Liver (tissue), 9 donors: ENCODE measurements around the gene SULT1B1. TPM values are rescaled to one million over a fixed set of nuclear protein-coding genes. Genes with fewer than 3 reads are reported as not detected.

ENCODE experiments used
- DNase-seq: peaks from one replicate; pipeline ENCODE4 v3.0.0-alpha.2; 2017; ENCODE audit warnings: low spot score
- H3K27ac ChIP-seq, 2 donors: one replicate each; pipeline ENCODE4 v1.7.0; 2013; ENCODE audit warnings: inconsistent platforms in 2 of 2, low read length in 2 of 2, control low read depth in 1 of 2, low read depth in 1 of 2, mild to moderate bottlenecking in 1 of 2
- H3K27me3 ChIP-seq, 4 donors: one replicate each; pipeline versions ENCODE4 v1.6.1 to v1.7.0; 2013; ENCODE audit warnings: low read length in 3 of 4, inconsistent platforms in 1 of 4, mild to moderate bottlenecking in 1 of 4, moderate library complexity in 1 of 4; ENCODE audit not compliant: control insufficient read depth in 4 of 4, insufficient read depth in 4 of 4
- H3K36me3 ChIP-seq, 4 donors: one replicate each; pipeline versions ENCODE4 v1.6.1 to v1.7.0; 2013; ENCODE audit warnings: low read length in 3 of 4, mild to moderate bottlenecking in 3 of 4, low read depth in 1 of 4, moderate library complexity in 1 of 4; ENCODE audit not compliant: control insufficient read depth in 4 of 4, insufficient read depth in 3 of 4
- H3K4me1 ChIP-seq, 4 donors: one replicate each; pipeline versions ENCODE4 v1.6.1 to v1.7.0; 2013; ENCODE audit warnings: low read length in 3 of 4, mild to moderate bottlenecking in 3 of 4, moderate library complexity in 1 of 4; ENCODE audit not compliant: control insufficient read depth in 4 of 4, insufficient read depth in 4 of 4
- H3K4me3 ChIP-seq, 3 donors: one replicate each; pipeline versions ENCODE4 v1.6.1 to v1.7.0; 2013; ENCODE audit warnings: low read length in 3 of 3, control low read depth in 1 of 3, low read depth in 1 of 3, mild to moderate bottlenecking in 1 of 3
- H3K9ac ChIP-seq, 2 donors: one replicate each; pipeline ENCODE4 v1.7.0; 2013; ENCODE audit warnings: low read length in 2 of 2, mild to moderate bottlenecking in 2 of 2, moderate library complexity in 2 of 2, control low read depth in 1 of 2, low read depth in 1 of 2
- H3K9me3 ChIP-seq, 4 donors: one replicate each; pipeline versions ENCODE4 v1.6.1 to v1.7.0; 2013; ENCODE audit warnings: low read length in 3 of 4; ENCODE audit not compliant: control insufficient read depth in 4 of 4
- EGR1 ChIP-seq, 2 donors: IDR thresholded peaks; 2 replicates each; pipeline ENCODE4 v1.6.1; 2016 to 2018; ENCODE audit warnings: antibody characterized with exemption in 2 of 2, low read depth in 2 of 2
- FOXA1 ChIP-seq: IDR thresholded peaks from 2 replicates; pipeline ENCODE4 v1.6.1; 2016; ENCODE audit warnings: antibody characterized with exemption
- FOXA2 ChIP-seq: IDR thresholded peaks from 2 replicates; pipeline ENCODE4 v1.6.1; 2016; ENCODE audit warnings: antibody characterized with exemption
- GABPA ChIP-seq, 2 donors: IDR thresholded peaks in 1 of 2; conservative IDR thresholded peaks in 1 of 2; 2 replicates each; pipeline ENCODE4 v1.6.1; 2016; ENCODE audit warnings: antibody characterized with exemption in 2 of 2, mild to moderate bottlenecking in 1 of 2, moderate library complexity in 1 of 2
- HNF4A ChIP-seq, 2 donors: conservative IDR thresholded peaks; 2 replicates each; pipeline ENCODE4 v1.6.1; 2016; ENCODE audit warnings: antibody characterized with exemption in 2 of 2, mild to moderate bottlenecking in 2 of 2
- HNF4G ChIP-seq: IDR thresholded peaks from 2 replicates; pipeline ENCODE4 v1.6.1; 2016; ENCODE audit warnings: antibody characterized with exemption
- JUND ChIP-seq, 2 donors: IDR thresholded peaks; 2 replicates each; pipeline ENCODE4 v1.6.1; 2016; ENCODE audit warnings: antibody characterized with exemption in 2 of 2
- NR2F2 ChIP-seq: IDR thresholded peaks from 2 replicates; pipeline ENCODE4 v1.6.1; 2016; ENCODE audit warnings: antibody characterized with exemption
- RAD21 ChIP-seq, 2 donors: IDR thresholded peaks; 2 replicates each; pipeline ENCODE4 v1.6.1; 2016; ENCODE audit warnings: antibody characterized with exemption in 2 of 2, mild to moderate bottlenecking in 2 of 2
- RXRA ChIP-seq, 2 donors: IDR thresholded peaks; 2 replicates each; pipeline ENCODE4 v1.6.1; 2017 to 2018; ENCODE audit warnings: antibody characterized with exemption in 2 of 2, mild to moderate bottlenecking in 1 of 2
- SP1 ChIP-seq: IDR thresholded peaks from 2 replicates; pipeline ENCODE4 v1.6.1; 2018; ENCODE audit warnings: antibody characterized with exemption, mild to moderate bottlenecking
- TAF1 ChIP-seq: conservative IDR thresholded peaks from 2 replicates; pipeline ENCODE4 v1.6.1; 2016; ENCODE audit warnings: antibody characterized with exemption, mild to moderate bottlenecking
- YY1 ChIP-seq: IDR thresholded peaks from 2 replicates; pipeline ENCODE4 v1.6.1; 2016; ENCODE audit warnings: antibody characterized with exemption, mild to moderate bottlenecking
- WGBS: extraction: QIAGEN DNeasy Blood & Tissue Kit; methylation state at CpG from one replicate; pipeline ENCODE4 v1.1.7; 2013; 5-methylcytosine and 5-hydroxymethylcytosine counted together
- polyA plus RNA-seq, 2 donors: library from polyadenylated mRNA; stranded (reverse) in 1 of 2; unstranded in 1 of 2; fragments of 200-250 nt in 1 of 2; fragments of >200 nt in 1 of 2; fragmentation: Nextera tagmentation in 1 of 2; extraction: Ambion mirVana in 1 of 2; gene quantifications; one replicate each; pipeline versions ENCODE4 v1.2.1 to v1.2.3, GENCODE V29; 2013 to 2015
- total RNA-seq, 2 donors: library from RNA; depleted of rRNA; stranded (reverse); fragments of >200 nt; gene quantifications; one replicate each; pipeline ENCODE4 v1.2.3, GENCODE V29; 2014
- TF ChIP-seq, protein P1 (sequence below): IDR thresholded peaks from 2 replicates; pipeline ENCODE4 v1.6.1; 2016; ENCODE audit warnings: antibody characterized with exemption, mild to moderate bottlenecking
- TF ChIP-seq, protein P2 (sequence below): IDR thresholded peaks from 2 replicates; pipeline ENCODE4 v1.6.1; 2016; ENCODE audit warnings: antibody characterized with exemption
- TF ChIP-seq, protein P3 (sequence below): IDR thresholded peaks from 2 replicates; pipeline ENCODE4 v1.6.1; 2016; ENCODE audit warnings: antibody characterized with exemption
- TF ChIP-seq, protein P4 (sequence below): fragments of 150-350 bp; IDR thresholded peaks from 2 replicates; pipeline ENCODE4 v1.5.1; 2017; ENCODE audit warnings: improper control_type of control experiment, low read depth, low read length; ENCODE audit not compliant: missing input control
- TF ChIP-seq, protein P5 (sequence below): IDR thresholded peaks from 2 replicates; pipeline ENCODE4 v1.6.1; 2016; ENCODE audit warnings: antibody characterized with exemption
- donor health status: healthy.
- donor health status: healthy.
- donor health status: healthy.
- donor health status: healthy.
- donor health status: healthy.

Gene SULT1B1
- total and polyA plus RNA-seq, 4 donors, result 0.28 to 30.5 (median 14.0) TPM

DNA sequence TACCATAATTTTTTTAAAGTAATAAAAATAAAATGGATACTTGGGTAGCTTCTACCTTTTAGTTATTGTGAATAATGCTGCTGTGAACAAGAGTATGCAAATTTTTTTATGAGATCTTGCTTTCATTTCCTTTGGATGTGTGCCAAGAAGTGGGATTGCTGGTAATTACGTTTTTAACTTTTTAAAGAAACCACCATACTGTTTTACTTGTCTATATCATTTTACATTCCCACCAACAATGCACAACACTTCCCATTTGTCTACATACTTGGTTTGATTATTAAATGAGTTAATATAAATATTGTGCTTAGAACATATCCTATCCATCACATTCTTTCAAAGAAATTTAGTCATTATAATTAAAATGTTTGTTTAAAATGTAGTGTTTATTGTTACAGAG is 3.9 kb upstream of the SULT1B1 start (continued):
- TF ChIP-seq, protein P1, sequence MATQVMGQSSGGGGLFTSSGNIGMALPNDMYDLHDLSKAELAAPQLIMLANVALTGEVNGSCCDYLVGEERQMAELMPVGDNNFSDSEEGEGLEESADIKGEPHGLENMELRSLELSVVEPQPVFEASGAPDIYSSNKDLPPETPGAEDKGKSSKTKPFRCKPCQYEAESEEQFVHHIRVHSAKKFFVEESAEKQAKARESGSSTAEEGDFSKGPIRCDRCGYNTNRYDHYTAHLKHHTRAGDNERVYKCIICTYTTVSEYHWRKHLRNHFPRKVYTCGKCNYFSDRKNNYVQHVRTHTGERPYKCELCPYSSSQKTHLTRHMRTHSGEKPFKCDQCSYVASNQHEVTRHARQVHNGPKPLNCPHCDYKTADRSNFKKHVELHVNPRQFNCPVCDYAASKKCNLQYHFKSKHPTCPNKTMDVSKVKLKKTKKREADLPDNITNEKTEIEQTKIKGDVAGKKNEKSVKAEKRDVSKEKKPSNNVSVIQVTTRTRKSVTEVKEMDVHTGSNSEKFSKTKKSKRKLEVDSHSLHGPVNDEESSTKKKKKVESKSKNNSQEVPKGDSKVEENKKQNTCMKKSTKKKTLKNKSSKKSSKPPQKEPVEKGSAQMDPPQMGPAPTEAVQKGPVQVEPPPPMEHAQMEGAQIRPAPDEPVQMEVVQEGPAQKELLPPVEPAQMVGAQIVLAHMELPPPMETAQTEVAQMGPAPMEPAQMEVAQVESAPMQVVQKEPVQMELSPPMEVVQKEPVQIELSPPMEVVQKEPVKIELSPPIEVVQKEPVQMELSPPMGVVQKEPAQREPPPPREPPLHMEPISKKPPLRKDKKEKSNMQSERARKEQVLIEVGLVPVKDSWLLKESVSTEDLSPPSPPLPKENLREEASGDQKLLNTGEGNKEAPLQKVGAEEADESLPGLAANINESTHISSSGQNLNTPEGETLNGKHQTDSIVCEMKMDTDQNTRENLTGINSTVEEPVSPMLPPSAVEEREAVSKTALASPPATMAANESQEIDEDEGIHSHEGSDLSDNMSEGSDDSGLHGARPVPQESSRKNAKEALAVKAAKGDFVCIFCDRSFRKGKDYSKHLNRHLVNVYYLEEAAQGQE, result no peak
- TF ChIP-seq FOXA2, result no peak

DNA sequence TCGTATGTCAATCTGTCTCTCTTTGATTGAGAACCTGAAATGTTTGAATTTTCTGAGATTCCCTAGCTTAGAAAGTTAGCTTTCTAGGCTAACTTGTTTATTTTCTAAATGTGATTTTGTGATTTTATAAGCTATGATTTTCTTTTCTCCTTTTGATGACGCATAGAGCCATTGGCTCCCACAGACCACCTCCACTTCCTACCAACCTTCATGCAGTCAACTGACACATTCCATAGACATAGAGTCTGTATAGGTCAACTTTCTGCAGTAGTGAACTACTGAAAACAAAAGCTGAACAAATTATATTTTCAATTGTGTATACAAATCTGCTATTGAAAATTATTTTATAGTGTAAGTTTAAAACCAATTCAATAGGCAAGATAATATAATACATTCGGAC is 2.8 kb upstream of the SULT1B1 start:
- TF ChIP-seq HNF4G (no peak), YY1 (no peak), GABPA (IDR thresholded peaks at IDR 0.05 in 1 of 2, conservative IDR thresholded peaks at IDR 0.05 in 1 of 2) (no peak)
- TF ChIP-seq, protein P2, sequence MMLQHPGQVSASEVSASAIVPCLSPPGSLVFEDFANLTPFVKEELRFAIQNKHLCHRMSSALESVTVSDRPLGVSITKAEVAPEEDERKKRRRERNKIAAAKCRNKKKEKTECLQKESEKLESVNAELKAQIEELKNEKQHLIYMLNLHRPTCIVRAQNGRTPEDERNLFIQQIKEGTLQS, result no peak
- H3K36me3 ChIP-seq, result no peaks in the 10 kb centered on the region
- no peaks in the 10 kb centered on the region for H3K9me3 ChIP-seq
- no peaks in the 10 kb centered on the region for H3K27me3 ChIP-seq
- H3K9ac ChIP-seq, result no peak overlapping the region
- no peak for DNase-seq
- peaks cover 0 to 14% (median 8%) of the 10 kb centered on the region in 4 donors for H3K4me1 ChIP-seq
- H3K27ac ChIP-seq, result no peak overlapping the region
- WGBS, result 94% methylated on average over 3 of the region's 3 CpGs
- H3K4me3 ChIP-seq, result no peak overlapping the region

DNA sequence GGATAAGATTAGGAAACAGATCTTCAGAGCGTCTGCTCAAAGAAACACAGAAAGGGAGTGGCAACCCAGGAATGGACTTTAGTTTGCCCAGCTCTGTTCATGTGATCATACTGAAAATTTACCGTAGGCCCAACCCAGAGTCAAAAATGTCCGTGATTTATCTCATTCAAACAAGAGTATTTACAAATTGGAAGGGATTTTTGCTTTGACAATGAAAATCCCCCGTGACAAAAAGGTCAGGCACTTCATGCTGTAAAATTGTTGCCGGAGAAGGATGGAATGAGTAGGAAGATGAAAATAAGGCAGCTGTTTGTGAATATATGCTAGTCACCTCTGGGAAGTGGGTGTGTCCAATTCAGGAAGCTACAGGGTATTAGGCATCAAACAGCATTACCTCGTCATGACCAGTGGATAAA is 1.2 kb downstream of the SULT1B1 start:
- Histone ChIP-seq H3K27ac (peak overlapping the region; percentile 35 to 60), H3K9me3 (no peaks in the 10 kb centered on the region), H3K9ac (no peak overlapping the region), H3K36me3 (no peaks in the 10 kb centered on the region), H3K27me3 (no peaks in the 10 kb centered on the region), H3K4me3 (peak overlapping the region; percentile 3 to 52 (median 33)), H3K4me1 (peaks cover 5 to 38% (median 21%) of the 10 kb centered on the region in 4 donors)
- 38% methylated on average over 6 of the region's 6 CpGs for WGBS
- no peak for DNase-seq
- peak; percentile 53 for TF ChIP-seq HNF4G
- peak; percentile 24 for TF ChIP-seq TAF1
- TF ChIP-seq HNF4A (conservative IDR thresholded peaks at IDR 0.05), result peak; percentile 81 to 89
- peak in 1 of 2 donors; percentile 41 for TF ChIP-seq JUND (IDR thresholded peaks at IDR 0.05)
- TF ChIP-seq YY1, result peak; percentile 94
- TF ChIP-seq RAD21 (IDR thresholded peaks at IDR 0.05), result no peak
- TF ChIP-seq FOXA1, result no peak
- TF ChIP-seq, protein P3, sequence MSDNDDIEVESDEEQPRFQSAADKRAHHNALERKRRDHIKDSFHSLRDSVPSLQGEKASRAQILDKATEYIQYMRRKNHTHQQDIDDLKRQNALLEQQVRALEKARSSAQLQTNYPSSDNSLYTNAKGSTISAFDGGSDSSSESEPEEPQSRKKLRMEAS, result no peak
- no peak for TF ChIP-seq NR2F2
- TF ChIP-seq, protein P4, sequence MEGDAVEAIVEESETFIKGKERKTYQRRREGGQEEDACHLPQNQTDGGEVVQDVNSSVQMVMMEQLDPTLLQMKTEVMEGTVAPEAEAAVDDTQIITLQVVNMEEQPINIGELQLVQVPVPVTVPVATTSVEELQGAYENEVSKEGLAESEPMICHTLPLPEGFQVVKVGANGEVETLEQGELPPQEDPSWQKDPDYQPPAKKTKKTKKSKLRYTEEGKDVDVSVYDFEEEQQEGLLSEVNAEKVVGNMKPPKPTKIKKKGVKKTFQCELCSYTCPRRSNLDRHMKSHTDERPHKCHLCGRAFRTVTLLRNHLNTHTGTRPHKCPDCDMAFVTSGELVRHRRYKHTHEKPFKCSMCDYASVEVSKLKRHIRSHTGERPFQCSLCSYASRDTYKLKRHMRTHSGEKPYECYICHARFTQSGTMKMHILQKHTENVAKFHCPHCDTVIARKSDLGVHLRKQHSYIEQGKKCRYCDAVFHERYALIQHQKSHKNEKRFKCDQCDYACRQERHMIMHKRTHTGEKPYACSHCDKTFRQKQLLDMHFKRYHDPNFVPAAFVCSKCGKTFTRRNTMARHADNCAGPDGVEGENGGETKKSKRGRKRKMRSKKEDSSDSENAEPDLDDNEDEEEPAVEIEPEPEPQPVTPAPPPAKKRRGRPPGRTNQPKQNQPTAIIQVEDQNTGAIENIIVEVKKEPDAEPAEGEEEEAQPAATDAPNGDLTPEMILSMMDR, result no peak
- TF ChIP-seq SP1, result peak; percentile 36
- TF ChIP-seq GABPA (IDR thresholded peaks at IDR 0.05 in 1 of 2, conservative IDR thresholded peaks at IDR 0.05 in 1 of 2), result no peak
- TF ChIP-seq, protein P1, result peak; percentile 63
- TF ChIP-seq FOXA2, result peak; percentile 29
- TF ChIP-seq, protein P5, sequence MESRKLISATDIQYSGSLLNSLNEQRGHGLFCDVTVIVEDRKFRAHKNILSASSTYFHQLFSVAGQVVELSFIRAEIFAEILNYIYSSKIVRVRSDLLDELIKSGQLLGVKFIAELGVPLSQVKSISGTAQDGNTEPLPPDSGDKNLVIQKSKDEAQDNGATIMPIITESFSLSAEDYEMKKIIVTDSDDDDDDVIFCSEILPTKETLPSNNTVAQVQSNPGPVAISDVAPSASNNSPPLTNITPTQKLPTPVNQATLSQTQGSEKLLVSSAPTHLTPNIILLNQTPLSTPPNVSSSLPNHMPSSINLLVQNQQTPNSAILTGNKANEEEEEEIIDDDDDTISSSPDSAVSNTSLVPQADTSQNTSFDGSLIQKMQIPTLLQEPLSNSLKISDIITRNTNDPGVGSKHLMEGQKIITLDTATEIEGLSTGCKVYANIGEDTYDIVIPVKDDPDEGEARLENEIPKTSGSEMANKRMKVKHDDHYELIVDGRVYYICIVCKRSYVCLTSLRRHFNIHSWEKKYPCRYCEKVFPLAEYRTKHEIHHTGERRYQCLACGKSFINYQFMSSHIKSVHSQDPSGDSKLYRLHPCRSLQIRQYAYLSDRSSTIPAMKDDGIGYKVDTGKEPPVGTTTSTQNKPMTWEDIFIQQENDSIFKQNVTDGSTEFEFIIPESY, result no peak
- TF ChIP-seq, protein P2, result no peak
- TF ChIP-seq EGR1 (IDR thresholded peaks at IDR 0.05; ENCODE audit: low read depth in 2 of 2), result no peak
- peak in 1 of 2 donors; percentile 53 for TF ChIP-seq RXRA (IDR thresholded peaks at IDR 0.05)
